Fibroblast of lung (primary cell): ENCODE results near the gene AKAP13.

Experiments used
- CTCF ChIP-seq, 2 donors: IDR thresholded peaks in 1 of 2; conservative IDR thresholded peaks in 1 of 2; 1 replicate in 1 of 2; 2 replicates in 1 of 2; pipeline ENCODE4 v1.5.1; 2011 to 2012; ENCODE audit warnings: low read length in 2 of 2, control low read depth in 1 of 2, inconsistent platforms in 1 of 2, low read depth in 1 of 2, mild to moderate bottlenecking in 1 of 2
- EZH2 ChIP-seq: IDR thresholded peaks from 2 replicates; pipeline ENCODE4 v1.5.1; 2012; ENCODE audit warnings: low read length, control low read depth, mild to moderate bottlenecking; ENCODE audit errors: missing control alignments

GRCh38 chr15:85657132-85657531 is 276.7 kb downstream of the AKAP13 start:
- no peak for TF ChIP-seq EZH2
- TF ChIP-seq CTCF (conservative IDR thresholded peaks at IDR 0.05 in 1 of 2, IDR thresholded peaks at IDR 0.05 in 1 of 2; ENCODE audit: low read depth in 1 of 2, low read length in 2 of 2): no peak
